T follicular helper cell (primary cell): ENCODE data around the gene ZSWIM3.

Experiments
- DNase-seq: peaks from one replicate; pipeline ENCODE4 v3.0.0-alpha.2; 2020; ENCODE audit warnings: low read depth

ZSWIM3 gene

GRCh38 chr20:45833030-45833882 is 24.2 kb upstream of the ZSWIM3 start, which contains the start of gene SNX21:
Gene SNX21 (plus strand): TSS chr20:45833799. CDS start chr20:45833920, 121 bp downstream.
- peak; percentile 6 for DNase-seq

DNA sequence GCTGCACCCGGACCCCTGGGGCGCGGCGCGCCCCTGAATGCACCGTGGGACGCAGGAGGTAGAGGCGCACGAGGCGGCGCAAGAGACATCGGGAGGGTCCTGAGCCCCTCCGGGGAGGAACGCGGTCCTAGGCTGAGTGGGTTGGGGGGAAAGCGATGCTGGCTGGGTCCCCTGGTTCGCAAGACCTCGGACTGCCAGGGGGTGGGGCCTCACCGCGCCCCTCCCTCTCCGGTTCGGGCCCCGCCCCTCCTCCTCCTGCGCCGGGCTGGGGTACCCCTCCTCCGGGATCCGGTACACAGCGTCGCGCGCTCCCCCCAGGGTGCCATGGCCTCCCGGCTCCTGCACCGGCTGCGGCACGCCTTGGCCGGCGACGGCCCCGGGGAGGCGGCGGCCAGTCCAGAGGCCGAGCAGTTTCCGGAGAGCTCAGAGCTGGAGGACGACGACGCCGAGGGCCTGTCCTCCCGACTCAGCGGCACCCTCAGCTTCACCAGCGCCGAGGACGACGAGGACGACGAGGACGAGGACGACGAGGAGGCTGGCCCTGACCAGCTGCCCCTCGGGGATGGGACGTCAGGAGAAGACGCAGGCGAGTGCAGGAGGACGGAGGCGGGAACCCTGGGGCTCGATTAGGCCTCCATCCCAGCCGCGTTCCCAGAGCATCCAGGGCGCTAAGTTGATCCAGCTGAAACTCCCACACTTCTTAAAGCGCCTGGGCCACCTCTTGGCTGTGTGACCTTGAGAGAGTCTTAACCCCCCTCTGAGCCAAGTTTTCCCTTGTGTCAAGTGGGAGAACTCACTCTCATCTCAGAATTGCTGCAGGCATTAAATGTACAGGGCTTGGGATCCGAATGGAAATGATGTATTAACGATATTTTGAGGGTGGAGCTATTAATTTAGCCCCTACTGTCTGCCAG is 23.3 kb upstream of the ZSWIM3 start:
- peak; percentile 12 for DNase-seq

DNA sequence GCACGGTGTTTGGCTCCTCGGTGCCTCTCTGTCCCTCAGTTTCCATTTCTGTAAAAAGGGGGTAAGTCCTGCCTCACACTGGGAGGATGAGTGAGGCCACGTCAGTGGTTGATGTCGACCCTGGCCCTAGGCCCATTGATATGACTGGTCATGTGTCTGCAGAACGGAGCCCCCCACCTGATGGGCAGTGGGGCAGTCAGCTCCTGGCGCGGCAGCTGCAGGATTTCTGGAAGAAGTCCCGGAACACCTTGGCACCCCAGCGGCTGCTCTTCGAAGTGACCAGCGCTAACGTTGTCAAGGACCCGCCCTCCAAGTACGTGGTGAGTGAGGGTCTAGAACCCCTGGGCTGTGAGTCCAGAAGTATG is 22.6 kb upstream of the ZSWIM3 start:
- no peak for DNase-seq

- no peak for DNase-seq
Measured at GRCh38 chr20:45835329-45835765, 22.1 kb upstream of the ZSWIM3 start.

GRCh38 chr20:45835825-45836224 is 21.6 kb upstream of the ZSWIM3 start:
- no peak for DNase-seq

DNA sequence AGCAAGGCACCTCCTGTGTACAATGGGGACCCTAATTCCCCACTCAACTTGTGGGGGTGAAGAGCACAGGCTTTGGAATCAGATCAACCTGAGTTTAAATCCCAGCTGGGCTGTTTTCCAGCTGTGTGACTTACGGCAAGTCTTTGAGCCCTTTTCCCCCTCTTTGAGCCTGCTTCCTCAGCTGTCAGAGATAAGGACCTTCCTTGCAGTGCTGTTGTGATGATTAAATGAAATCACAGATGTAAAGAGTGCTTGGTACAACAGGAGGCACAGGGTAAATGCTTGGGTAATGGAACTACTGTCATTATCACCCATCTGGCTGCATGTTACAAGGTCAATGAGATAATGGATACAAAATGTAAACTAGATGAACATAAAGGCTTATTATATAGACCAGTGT is 20.6 kb upstream of the ZSWIM3 start:
- DNase-seq = no peak

- DNase-seq = no peak
Measured at GRCh38 chr20:45840700-45841198, 16.7 kb upstream of the ZSWIM3 start.

DNA sequence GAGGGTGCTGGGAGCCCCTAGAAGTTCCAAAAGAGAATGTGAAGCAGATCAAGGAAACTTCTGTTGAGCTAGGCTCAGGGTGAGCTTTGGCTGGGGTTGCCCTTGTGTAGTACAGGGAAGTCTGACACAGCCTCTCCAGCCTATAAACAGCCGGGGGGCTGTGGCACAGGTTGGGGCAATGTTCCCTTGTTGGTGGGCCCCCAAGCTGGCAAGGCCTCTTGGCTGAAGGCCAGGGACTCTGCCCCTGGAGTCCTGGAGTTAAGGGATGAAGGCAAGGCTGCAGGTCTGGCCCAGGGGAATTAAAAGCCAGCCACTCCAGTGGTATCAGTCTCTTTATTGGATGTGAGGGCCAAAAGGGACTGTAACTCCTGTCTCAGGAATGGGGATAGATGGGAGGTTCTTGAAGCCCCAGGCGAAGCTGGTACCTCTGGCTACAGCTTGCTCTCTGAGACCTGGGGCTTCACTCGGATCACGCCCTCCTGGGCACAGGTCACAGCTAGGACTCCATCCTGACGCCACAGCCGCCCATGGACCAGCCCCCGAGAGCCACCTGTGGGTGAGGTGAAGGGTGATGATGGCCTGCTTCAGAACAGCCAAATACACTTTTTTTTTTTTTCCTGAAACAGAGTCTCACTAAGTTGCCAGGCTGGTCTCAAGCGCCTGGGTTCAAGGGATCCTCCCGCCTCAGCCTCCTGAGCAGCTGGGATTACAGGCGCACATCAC is 15.8 kb upstream of the ZSWIM3 start:
- no peak for DNase-seq

DNA sequence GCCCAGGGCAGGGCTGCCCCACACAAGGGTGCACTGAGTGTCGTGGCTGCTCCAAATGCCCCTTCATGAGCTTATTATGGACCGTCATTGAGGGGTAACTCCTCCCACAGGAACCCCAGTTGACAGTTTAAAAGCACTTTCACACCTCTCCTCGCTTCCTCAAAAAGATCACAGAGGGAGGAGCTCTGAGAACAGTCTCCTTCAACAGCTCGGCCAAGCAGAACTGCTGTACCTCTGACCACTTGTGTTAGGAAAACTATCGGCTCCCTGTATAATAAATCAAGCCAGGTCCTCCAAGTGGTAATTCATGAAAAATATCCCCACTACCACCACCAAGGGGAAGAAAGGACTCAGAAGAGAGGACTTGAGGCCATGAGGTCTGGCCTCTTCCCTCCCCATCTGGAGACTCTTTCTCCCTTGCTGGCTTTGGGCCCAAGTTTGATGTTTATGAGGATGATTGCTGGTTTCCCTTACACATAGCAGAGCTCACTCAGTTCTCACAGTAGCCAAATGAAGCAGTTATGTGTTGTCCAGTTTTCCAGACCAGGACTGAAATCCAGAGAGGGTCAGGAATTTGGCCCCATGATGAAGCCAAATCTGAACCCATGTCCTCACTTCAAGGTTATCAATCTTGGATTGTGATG is 15.1 kb upstream of the ZSWIM3 start:
- no peak for DNase-seq

DNA sequence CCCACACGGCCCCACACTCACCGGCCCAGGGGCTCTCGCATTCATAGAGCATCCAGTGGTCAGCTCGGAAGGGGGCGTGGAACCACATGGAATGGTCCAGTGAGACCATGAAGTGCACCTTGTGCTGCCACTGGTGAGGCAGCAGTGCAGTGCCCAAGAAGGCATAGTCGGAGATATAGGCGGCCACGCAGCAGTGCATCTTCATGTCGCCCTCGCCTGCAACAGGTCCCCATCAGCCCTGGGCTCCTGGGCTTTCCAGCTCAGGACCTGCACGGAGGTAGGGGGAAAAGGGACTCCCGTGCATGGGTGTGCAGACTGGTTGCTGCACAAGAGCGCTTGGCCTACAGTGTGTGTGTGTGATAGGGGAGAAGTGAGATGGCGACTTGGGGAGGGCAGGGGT is 13.9 kb upstream of the ZSWIM3 start:
- no peak for DNase-seq

GRCh38 chr20:45845452-45845851 is 12.0 kb upstream of the ZSWIM3 start:
- DNase-seq = no peak

DNA sequence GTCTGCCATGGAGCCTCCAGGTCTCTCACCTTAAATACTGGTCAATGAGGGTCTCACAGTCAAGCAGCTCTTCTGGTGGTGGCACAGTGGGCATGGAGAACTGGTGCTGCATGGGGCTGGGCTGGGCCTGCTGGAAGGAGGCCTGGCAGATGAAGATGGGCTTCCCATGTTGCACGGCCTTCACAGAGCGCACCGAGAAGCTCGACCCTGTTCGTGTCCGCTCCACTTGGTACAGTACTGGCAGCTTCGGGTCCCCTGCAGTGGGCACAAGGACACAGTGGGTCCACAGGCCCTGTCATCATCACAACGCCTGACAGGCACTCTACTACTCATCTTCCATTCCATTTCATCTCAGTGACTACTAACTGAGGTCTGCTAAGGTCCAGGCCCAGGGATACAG is 9.0 kb upstream of the ZSWIM3 start:
- no peak for DNase-seq

GRCh38 chr20:45848969-45849582 is 8.3 kb upstream of the ZSWIM3 start:
- no peak for DNase-seq

GRCh38 chr20:45850238-45850637 is 7.2 kb upstream of the ZSWIM3 start:
- DNase-seq = no peak

DNA sequence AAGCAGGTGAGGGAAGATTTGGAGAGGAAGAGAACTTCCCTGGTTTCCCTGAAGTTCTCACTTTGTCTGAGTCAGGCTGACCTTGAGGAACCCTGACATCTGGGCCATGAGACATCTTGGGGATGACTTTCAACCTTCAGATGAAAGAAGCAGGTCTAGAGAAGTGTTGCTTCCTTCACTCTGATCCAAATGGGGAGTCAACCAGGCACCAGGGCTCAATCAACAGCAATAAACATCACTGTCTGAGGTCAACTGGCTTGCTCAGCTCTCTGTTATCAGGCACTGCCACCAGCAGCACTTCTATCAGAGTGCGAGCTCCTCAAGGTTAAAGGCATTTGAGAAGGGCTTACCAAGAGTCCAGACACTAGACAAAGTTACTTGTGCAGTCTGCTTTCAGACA is 6.5 kb upstream of the ZSWIM3 start:
- DNase-seq = no peak

GRCh38 chr20:45851501-45851900 is 5.9 kb upstream of the ZSWIM3 start:
- no peak for DNase-seq

DNA sequence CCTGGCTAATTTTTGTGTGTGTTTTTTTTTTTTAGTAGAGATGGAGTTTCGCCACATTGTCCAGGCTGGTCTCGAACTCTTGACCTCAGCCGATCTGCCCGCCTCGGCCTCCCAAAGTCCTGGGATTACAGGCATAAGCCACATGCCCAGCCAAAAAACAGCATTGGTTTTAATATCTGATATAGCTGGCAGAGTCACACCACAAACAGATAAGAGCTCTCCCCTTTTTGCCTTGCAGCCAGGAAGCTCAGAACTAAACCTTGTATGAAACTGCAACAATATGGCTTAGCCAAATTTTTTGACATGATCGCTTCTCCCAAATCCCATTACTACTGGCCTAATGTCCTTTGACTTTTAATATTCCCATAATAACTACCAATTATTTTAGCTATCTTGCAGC is 5.1 kb upstream of the ZSWIM3 start:
- no peak for DNase-seq

GRCh38 chr20:45853484-45853883 is 3.9 kb upstream of the ZSWIM3 start:
- DNase-seq = no peak

- DNase-seq = no peak
Measured at GRCh38 chr20:45857882-45858216, 435 bp downstream of the ZSWIM3 start.

DNA sequence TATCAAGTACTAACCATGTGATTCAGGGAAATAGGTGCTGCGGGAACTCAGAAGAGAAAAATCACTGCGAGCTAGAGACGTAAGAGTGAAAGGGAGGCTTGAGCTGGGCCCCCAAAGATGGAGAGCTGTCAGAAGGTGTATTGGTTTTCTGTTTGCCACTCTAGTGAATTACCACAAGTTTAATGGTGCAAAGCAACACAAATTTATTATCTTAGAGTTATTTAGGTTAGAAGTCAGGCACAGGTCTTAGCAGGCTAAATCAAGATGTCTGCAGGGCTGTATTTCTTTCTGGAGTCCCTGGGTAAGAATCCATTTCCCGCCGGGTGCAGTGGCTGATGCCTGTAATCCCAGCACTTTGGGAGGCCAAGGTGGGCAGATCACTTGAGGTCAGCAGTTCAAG is 2.5 kb downstream of the ZSWIM3 start:
- no peak for DNase-seq

- no peak for DNase-seq
Measured at GRCh38 chr20:45860560-45861220, 3.3 kb downstream of the ZSWIM3 start.
